Stomach (tissue), 4 donors: Measurements from ENCODE around the gene SAFB.

Experiments
- EP300 ChIP-seq: sonication (generic); formaldehyde crosslinking; IDR thresholded peaks from one replicate; pipeline ENCODE4 v1.6.1; 2017; ENCODE audit warnings: antibody characterized with exemption
- TF ChIP-seq, protein P1 (sequence below), 7 experiments: fragments of 450-650 bp in 4 of 7; fragments of 200-600 bp in 3 of 7; sonication (generic) in 3 of 7; IDR thresholded peaks; one replicate each; pipeline ENCODE4 v1.5.1; 2016 to 2019; ENCODE audit warnings: antibody characterized with exemption in 7 of 7, control low read depth in 2 of 7, mild to moderate bottlenecking in 1 of 7

DNA sequence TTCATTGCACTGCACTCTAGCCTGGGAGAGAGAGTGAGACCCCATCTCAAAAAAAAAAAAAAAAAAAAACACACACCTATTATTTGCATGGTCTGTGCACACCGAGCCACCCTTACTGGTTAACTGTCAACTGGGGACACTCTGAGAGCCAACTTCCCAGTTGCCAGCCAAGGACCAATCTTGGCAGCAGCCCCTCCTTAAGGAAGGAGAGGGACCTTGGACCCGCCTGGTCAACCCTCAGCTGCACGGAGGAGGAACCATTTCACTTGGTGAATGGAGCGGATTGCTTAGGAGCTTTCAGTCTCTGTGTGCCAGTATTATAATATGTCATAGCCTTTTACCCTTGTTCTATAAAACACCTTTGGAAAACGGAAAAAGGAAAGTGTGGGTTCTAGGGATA lies 32.5 kb downstream of the SAFB start:
- TF ChIP-seq EP300: no peak
- TF ChIP-seq, protein P1, sequence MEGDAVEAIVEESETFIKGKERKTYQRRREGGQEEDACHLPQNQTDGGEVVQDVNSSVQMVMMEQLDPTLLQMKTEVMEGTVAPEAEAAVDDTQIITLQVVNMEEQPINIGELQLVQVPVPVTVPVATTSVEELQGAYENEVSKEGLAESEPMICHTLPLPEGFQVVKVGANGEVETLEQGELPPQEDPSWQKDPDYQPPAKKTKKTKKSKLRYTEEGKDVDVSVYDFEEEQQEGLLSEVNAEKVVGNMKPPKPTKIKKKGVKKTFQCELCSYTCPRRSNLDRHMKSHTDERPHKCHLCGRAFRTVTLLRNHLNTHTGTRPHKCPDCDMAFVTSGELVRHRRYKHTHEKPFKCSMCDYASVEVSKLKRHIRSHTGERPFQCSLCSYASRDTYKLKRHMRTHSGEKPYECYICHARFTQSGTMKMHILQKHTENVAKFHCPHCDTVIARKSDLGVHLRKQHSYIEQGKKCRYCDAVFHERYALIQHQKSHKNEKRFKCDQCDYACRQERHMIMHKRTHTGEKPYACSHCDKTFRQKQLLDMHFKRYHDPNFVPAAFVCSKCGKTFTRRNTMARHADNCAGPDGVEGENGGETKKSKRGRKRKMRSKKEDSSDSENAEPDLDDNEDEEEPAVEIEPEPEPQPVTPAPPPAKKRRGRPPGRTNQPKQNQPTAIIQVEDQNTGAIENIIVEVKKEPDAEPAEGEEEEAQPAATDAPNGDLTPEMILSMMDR (IDR thresholded peaks at IDR 0.05): no peak
